HG03354 (cell line): ENCODE data around the gene AHNAK.
"Not testable (repeated sequence)": the region's sequence is repeated elsewhere in the genome, so short reads cannot be mapped to it uniquely, and the experiment has no call there.

Experiments
- ATAC-seq: cut with Tn5 transposase; IDR thresholded peaks from one replicate; pipeline ENCODE4 v1.9.1; 2021; ENCODE audit warnings: mild to moderate bottlenecking; ENCODE audit not compliant: unreplicated experiment, poor library complexity, severe bottlenecking

Gene AHNAK

GRCh38 chr11:62499311-62499943, 47.2 kb downstream of the AHNAK start:
- ATAC-seq = not testable (repeated sequence)

GRCh38 chr11:62498492-62499286, 47.9 kb downstream of the AHNAK start:
- ATAC-seq = no peak

GRCh38 chr11:62498031-62498430, 48.6 kb downstream of the AHNAK start:
- no peak for ATAC-seq

- ATAC-seq = no peak
These were observed 49.3 kb downstream of the AHNAK start for GRCh38 chr11:62497132-62497801.

GRCh38 chr11:62496676-62497075, 49.9 kb downstream of the AHNAK start:
- no peak for ATAC-seq

- no peak for ATAC-seq
These were observed 52.4 kb downstream of the AHNAK start for GRCh38 chr11:62494246-62494645.

- no peak for ATAC-seq
These were observed 52.8 kb downstream of the AHNAK start for GRCh38 chr11:62493801-62494200.

GRCh38 chr11:62492586-62492985, 54.0 kb downstream of the AHNAK start:
- no peak for ATAC-seq

- ATAC-seq = no peak
These were observed 54.9 kb downstream of the AHNAK start for GRCh38 chr11:62491571-62492329.

- no peak for ATAC-seq
These were observed 57.4 kb downstream of the AHNAK start for GRCh38 chr11:62489204-62489603.

- no peak for ATAC-seq
These were observed 58.7 kb downstream of the AHNAK start for GRCh38 chr11:62487738-62488551.

- no peak for ATAC-seq
These were observed 59.5 kb downstream of the AHNAK start for GRCh38 chr11:62487136-62487535.

GRCh38 chr11:62484352-62484751, 62.3 kb downstream of the AHNAK start:
- ATAC-seq = no peak

- no peak for ATAC-seq
These were observed 63.9 kb downstream of the AHNAK start for GRCh38 chr11:62482753-62483152.

- ATAC-seq = no peak
These were observed 66.9 kb downstream of the AHNAK start for GRCh38 chr11:62479631-62480201.

GRCh38 chr11:62477927-62478326, 68.7 kb downstream of the AHNAK start:
- no peak for ATAC-seq

GRCh38 chr11:62472063-62472884, 74.3 kb downstream of the AHNAK start:
- ATAC-seq = no peak

- no peak for ATAC-seq
These were observed 75.0 kb downstream of the AHNAK start for GRCh38 chr11:62471603-62472002.
